ENCODE results near the gene LPCAT1. TPM values are rescaled to one million over a fixed set of nuclear protein-coding genes. Genes with fewer than 3 reads are reported as not detected.

Gene LPCAT1
- total and polyA plus RNA-seq, 2 experiments from 2014 or later = 78.0 to 255 TPM

DNA sequence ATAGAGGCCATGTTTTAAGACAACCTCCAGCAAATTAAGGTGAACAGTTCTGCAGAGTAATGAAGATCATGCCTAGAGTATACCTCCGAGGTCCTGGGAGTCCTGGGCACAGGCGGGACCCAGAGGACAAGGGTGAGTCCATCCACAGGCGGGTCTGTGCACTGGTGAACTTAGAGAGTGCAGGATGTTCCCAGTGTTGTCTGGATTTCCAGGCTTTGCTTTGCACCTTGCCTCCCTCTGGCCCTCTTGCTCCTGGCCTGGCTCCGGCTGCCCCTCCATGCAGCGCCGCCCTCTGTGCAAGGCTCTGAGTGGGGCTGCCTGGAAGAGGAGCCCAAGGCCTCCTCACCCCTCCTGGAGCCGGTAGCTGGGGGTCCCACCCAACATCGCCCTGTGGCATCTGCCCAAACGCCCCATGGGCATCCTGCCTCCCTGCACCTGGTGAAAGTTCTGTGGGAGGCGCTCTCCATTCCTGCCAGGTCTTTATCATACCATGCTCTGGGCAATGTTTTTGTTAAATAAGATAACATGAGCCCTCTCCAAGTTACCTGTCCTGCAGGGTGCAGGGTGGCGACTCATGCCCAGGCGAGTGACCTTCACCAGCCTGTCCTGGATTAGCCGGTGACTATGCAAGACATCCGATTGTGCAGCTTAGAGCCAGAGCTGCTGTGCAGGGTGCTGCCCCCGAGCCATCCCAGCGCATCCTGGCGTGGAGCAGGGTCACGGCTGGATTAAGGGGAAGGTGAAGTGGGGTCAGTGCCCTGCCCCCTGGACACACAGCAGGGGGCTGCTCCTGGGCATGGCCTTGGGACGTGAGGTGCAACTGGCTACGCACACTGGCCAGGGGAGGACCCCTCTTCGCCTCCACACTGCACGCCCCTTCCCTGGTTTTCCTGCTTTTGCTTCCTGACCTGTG is 41.3 kb upstream of the LPCAT1 start (continued):
- TF ChIP-seq, protein P1, sequence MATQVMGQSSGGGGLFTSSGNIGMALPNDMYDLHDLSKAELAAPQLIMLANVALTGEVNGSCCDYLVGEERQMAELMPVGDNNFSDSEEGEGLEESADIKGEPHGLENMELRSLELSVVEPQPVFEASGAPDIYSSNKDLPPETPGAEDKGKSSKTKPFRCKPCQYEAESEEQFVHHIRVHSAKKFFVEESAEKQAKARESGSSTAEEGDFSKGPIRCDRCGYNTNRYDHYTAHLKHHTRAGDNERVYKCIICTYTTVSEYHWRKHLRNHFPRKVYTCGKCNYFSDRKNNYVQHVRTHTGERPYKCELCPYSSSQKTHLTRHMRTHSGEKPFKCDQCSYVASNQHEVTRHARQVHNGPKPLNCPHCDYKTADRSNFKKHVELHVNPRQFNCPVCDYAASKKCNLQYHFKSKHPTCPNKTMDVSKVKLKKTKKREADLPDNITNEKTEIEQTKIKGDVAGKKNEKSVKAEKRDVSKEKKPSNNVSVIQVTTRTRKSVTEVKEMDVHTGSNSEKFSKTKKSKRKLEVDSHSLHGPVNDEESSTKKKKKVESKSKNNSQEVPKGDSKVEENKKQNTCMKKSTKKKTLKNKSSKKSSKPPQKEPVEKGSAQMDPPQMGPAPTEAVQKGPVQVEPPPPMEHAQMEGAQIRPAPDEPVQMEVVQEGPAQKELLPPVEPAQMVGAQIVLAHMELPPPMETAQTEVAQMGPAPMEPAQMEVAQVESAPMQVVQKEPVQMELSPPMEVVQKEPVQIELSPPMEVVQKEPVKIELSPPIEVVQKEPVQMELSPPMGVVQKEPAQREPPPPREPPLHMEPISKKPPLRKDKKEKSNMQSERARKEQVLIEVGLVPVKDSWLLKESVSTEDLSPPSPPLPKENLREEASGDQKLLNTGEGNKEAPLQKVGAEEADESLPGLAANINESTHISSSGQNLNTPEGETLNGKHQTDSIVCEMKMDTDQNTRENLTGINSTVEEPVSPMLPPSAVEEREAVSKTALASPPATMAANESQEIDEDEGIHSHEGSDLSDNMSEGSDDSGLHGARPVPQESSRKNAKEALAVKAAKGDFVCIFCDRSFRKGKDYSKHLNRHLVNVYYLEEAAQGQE (IDR thresholded peaks at IDR 0.05; ENCODE audit: unreplicated experiment) = no peak
- TF ChIP-seq, protein P2, sequence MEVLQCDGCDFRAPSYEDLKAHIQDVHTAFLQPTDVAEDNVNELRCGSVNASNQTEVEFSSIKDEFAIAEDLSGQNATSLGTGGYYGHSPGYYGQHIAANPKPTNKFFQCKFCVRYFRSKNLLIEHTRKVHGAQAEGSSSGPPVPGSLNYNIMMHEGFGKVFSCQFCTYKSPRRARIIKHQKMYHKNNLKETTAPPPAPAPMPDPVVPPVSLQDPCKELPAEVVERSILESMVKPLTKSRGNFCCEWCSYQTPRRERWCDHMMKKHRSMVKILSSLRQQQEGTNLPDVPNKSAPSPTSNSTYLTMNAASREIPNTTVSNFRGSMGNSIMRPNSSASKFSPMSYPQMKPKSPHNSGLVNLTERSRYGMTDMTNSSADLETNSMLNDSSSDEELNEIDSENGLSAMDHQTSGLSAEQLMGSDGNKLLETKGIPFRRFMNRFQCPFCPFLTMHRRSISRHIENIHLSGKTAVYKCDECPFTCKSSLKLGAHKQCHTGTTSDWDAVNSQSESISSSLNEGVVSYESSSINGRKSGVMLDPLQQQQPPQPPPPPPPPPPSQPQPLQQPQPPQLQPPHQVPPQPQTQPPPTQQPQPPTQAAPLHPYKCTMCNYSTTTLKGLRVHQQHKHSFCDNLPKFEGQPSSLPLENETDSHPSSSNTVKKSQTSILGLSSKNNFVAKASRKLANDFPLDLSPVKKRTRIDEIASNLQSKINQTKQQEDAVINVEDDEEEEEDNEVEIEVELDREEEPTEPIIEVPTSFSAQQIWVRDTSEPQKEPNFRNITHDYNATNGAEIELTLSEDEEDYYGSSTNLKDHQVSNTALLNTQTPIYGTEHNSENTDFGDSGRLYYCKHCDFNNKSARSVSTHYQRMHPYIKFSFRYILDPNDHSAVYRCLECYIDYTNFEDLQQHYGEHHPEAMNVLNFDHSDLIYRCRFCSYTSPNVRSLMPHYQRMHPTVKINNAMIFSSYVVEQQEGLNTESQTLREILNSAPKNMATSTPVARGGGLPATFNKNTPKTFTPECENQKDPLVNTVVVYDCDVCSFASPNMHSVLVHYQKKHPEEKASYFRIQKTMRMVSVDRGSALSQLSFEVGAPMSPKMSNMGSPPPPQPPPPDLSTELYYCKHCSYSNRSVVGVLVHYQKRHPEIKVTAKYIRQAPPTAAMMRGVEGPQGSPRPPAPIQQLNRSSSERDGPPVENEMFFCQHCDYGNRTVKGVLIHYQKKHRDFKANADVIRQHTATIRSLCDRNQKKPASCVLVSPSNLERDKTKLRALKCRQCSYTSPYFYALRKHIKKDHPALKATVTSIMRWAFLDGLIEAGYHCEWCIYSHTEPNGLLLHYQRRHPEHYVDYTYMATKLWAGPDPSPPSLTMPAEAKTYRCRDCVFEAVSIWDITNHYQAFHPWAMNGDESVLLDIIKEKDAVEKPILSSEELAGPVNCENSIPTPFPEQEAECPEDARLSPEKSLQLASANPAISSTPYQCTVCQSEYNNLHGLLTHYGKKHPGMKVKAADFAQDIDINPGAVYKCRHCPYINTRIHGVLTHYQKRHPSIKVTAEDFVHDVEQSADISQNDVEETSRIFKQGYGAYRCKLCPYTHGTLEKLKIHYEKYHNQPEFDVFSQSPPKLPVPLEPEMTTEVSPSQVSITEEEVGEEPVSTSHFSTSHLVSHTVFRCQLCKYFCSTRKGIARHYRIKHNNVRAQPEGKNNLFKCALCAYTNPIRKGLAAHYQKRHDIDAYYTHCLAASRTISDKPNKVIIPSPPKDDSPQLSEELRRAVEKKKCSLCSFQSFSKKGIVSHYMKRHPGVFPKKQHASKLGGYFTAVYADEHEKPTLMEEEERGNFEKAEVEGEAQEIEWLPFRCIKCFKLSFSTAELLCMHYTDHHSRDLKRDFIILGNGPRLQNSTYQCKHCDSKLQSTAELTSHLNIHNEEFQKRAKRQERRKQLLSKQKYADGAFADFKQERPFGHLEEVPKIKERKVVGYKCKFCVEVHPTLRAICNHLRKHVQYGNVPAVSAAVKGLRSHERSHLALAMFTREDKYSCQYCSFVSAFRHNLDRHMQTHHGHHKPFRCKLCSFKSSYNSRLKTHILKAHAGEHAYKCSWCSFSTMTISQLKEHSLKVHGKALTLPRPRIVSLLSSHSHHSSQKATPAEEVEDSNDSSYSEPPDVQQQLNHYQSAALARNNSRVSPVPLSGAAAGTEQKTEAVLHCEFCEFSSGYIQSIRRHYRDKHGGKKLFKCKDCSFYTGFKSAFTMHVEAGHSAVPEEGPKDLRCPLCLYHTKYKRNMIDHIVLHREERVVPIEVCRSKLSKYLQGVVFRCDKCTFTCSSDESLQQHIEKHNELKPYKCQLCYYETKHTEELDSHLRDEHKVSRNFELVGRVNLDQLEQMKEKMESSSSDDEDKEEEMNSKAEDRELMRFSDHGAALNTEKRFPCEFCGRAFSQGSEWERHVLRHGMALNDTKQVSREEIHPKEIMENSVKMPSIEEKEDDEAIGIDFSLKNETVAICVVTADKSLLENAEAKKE (CRISPR knock-in tag; IDR thresholded peaks at IDR 0.05) = no peak
- TF ChIP-seq STAT1 (IDR thresholded peaks at IDR 0.05; ENCODE audit: unreplicated experiment) (no peak), EZH2 (IDR thresholded peaks at IDR 0.05; ENCODE audit: low read depth, unreplicated experiment) (no peak)

All from GM23338 (cell line).